HepG2 (cell line): ENCODE results near the gene FAM83G. TPM values are rescaled to one million over a fixed set of nuclear protein-coding genes. Genes with fewer than 3 reads are reported as not detected.

ENCODE experiments used
- ATAC-seq: fragments of 200-7000 bp; cut with Tn5 transposase; 3 replicates; pipeline ENCODE4 v1.9.1; 2020; ENCODE audit warnings: mild to moderate bottlenecking, moderate library complexity
- BruUV-seq: library from RNA; stranded (reverse); fragments of 400-500 nt; replicated peaks from 2 replicates; lab custom pipeline; 2021; lab: Mats Ljungman, UMichigan
- CTCF ChIA-PET: fragments of 300-600 bp; formaldehyde crosslinking; extraction: SDS; loops from one replicate; lab custom pipeline; 2021; ENCODE audit warnings: low total read pairs, inconsistent platforms, low intra/inter-chr PET ratio; lab: Yijun Ruan, JAX
- POLR2A ChIA-PET: fragments of 350-600 bp; sonication (Branson Sonifier 250); formaldehyde crosslinking; loops from one replicate; lab custom pipeline; 2020; ENCODE audit warnings: antibody characterized with exemption, inconsistent platforms; lab: Yijun Ruan, JAX
- DNase-seq: peaks from one replicate; pipeline ENCODE4 v3.0.0-alpha.2; 2015; ENCODE audit warnings: low spot score
- FAIRE-seq: peaks from 3 replicates; lab custom pipeline; 2011; peaks lifted over from hg19 to GRCh38; lab: Jason Lieb, UNC
- H2AFZ ChIP-seq: one replicate; pipeline ENCODE4 v1.6.1; 2011; ENCODE audit warnings: low read length, inconsistent platforms
- H3K27ac ChIP-seq: fragments of 300-600 bp; 3 replicates; pipeline ENCODE4 v1.8.0; 2011; ENCODE audit warnings: mixed run types, mild to moderate bottlenecking, mixed read lengths, low read length, inconsistent platforms; ENCODE audit not compliant: insufficient read depth; ENCODE audit errors: extremely low read length
- H3K27me3 ChIP-seq, 2 experiments: fragments of 200-600 bp in 1 of 2; 2 replicates in 1 of 2; 3 replicates in 1 of 2; pipeline versions ENCODE4 v1.6.0 to v1.8.0; 2011; ENCODE audit warnings: low read length in 2 of 2, mild to moderate bottlenecking in 2 of 2, moderate library complexity in 2 of 2, inconsistent platforms in 1 of 2; ENCODE audit not compliant: insufficient read depth in 2 of 2, control insufficient read depth in 1 of 2
- H3K36me3 ChIP-seq, 2 experiments: fragments of 200-600 bp in 1 of 2; replicated peaks in 1 of 2; 2 replicates in 1 of 2; 3 replicates in 1 of 2; pipeline versions ENCODE4 v1.5.1 to v1.8.0; 2011; ENCODE audit warnings: low read length in 2 of 2, inconsistent platforms in 1 of 2; ENCODE audit not compliant: insufficient read depth in 2 of 2, control insufficient read depth in 1 of 2
- H3K4me1 ChIP-seq: 2 replicates; pipeline ENCODE4 v1.5.1; 2012; ENCODE audit warnings: low read length, inconsistent platforms; ENCODE audit not compliant: insufficient read depth
- H3K4me2 ChIP-seq: 2 replicates; pipeline ENCODE4 v1.6.0; 2011; ENCODE audit warnings: low read depth, low read length, inconsistent platforms
- H3K4me3 ChIP-seq, 3 experiments: fragments of 200-600 bp in 1 of 3; sonication (generic), shearing (Covaris generic) in 1 of 3; replicated peaks in 1 of 3; 2 replicates each; pipeline ENCODE4 v1.5.1; 2011 to 2016; ENCODE audit warnings: low read length in 3 of 3, inconsistent platforms in 2 of 3, low read depth in 2 of 3, mild to moderate bottlenecking in 2 of 3, control low read depth in 1 of 3, mixed read lengths in 1 of 3; ENCODE audit not compliant: insufficient read depth in 1 of 3
- H3K79me2 ChIP-seq: one replicate; pipeline ENCODE4 v1.6.1; 2011; ENCODE audit warnings: low read length, inconsistent platforms; ENCODE audit not compliant: insufficient read depth
- H3K9ac ChIP-seq: 2 replicates; pipeline ENCODE4 v1.6.0; 2011; ENCODE audit warnings: mild to moderate bottlenecking, low read depth, low read length, inconsistent platforms; ENCODE audit not compliant: insufficient read depth
- H3K9me3 ChIP-seq: 2 replicates; pipeline ENCODE4 v1.5.1; 2012; ENCODE audit warnings: mild to moderate bottlenecking, low read length
- H4K20me1 ChIP-seq: 2 replicates; pipeline ENCODE4 v1.6.0; 2011; ENCODE audit warnings: inconsistent platforms, mild to moderate bottlenecking, low read length, moderate library complexity; ENCODE audit not compliant: insufficient read depth
- ATRX ChIP-seq: sonication (generic); formaldehyde crosslinking; IDR thresholded peaks from 2 replicates; pipeline ENCODE4 v1.4.0; 2020; ENCODE audit warnings: missing genetic modification reagents, borderline replicate concordance
- FOSL2 ChIP-seq: sonication (generic); formaldehyde crosslinking; IDR thresholded peaks from 2 replicates; pipeline ENCODE4 v1.4.0; 2020; ENCODE audit warnings: missing genetic modification reagents
- MTF1 ChIP-seq: sonication (generic); formaldehyde crosslinking; IDR thresholded peaks from 2 replicates; pipeline ENCODE4 v1.5.0; 2020; ENCODE audit warnings: missing genetic modification reagents
- RFX1 ChIP-seq: fragments of 450-650 bp; IDR thresholded peaks from 2 replicates; pipeline ENCODE4 v1.6.1; 2017
- RXRA ChIP-seq: sonication (generic); formaldehyde crosslinking; IDR thresholded peaks from 2 replicates; pipeline ENCODE4 v1.5.1; 2020; ENCODE audit warnings: missing genetic modification reagents
- ZBTB44 ChIP-seq: sonication (generic); formaldehyde crosslinking; IDR thresholded peaks from 2 replicates; pipeline ENCODE4 v1.4.0; 2020; ENCODE audit warnings: missing genetic modification reagents
- ZNF788 ChIP-seq: sonication (generic); formaldehyde crosslinking; IDR thresholded peaks from 2 replicates; pipeline ENCODE4 v1.5.0; 2020; ENCODE audit warnings: mild to moderate bottlenecking, missing genetic modification reagents, borderline replicate concordance
- WGBS: methylation state at CpG from one replicate; pipeline ENCODE4 v1.1.6; 2017; ENCODE audit warnings: low lambda C conversion rate; 5-methylcytosine and 5-hydroxymethylcytosine counted together
- in situ Hi-C: cut with HindIII; loops from 2 replicates; pipeline ENCODE4 v1.10.0; 2017; ENCODE audit warnings: low pct_unique_long_range_greater_than_20kb; ENCODE audit not compliant: extremely low pct_ligation_motif_present
- intact Hi-C: fragments of 100-400 bp; cut with micrococcal nuclease; formaldehyde crosslinking; loops from one replicate; pipeline ENCODE4 v1.10.0; 2022; ENCODE audit not compliant: unreplicated experiment
- polyA plus RNA-seq, 8 experiments: library from polyadenylated mRNA; depleted of rRNA in 3 of 8; stranded (reverse) in 7 of 8; unstranded in 1 of 8; fragments of >200 nt; fragmentation: Illumina TruSeq in 4 of 8; extraction: Trizol in 4 of 8; gene quantifications; 2 replicates each; pipeline versions ENCODE4 v1.2.1 to v1.2.3, GENCODE V29; 2011 to 2016; ENCODE audit warnings: low read depth in 4 of 8, missing spikeins in 1 of 8, mixed read lengths in 1 of 8; ENCODE audit not compliant: insufficient read depth in 1 of 8
- total RNA-seq, 5 experiments: library from RNA; depleted of rRNA; stranded (reverse); fragments of >200 nt; fragmentation: Illumina TruSeq; extraction: Trizol; gene quantifications; 2 replicates each; pipeline ENCODE4 v1.2.3, GENCODE V29; 2016; ENCODE audit warnings: low read depth in 1 of 5

The FAM83G gene
- total and polyA plus RNA-seq, 2 of the 13 experiments (the other 11 are each of a cell fraction or from before 2014, with no cell fraction given), result 13.7 to 18.6 TPM

DNA sequence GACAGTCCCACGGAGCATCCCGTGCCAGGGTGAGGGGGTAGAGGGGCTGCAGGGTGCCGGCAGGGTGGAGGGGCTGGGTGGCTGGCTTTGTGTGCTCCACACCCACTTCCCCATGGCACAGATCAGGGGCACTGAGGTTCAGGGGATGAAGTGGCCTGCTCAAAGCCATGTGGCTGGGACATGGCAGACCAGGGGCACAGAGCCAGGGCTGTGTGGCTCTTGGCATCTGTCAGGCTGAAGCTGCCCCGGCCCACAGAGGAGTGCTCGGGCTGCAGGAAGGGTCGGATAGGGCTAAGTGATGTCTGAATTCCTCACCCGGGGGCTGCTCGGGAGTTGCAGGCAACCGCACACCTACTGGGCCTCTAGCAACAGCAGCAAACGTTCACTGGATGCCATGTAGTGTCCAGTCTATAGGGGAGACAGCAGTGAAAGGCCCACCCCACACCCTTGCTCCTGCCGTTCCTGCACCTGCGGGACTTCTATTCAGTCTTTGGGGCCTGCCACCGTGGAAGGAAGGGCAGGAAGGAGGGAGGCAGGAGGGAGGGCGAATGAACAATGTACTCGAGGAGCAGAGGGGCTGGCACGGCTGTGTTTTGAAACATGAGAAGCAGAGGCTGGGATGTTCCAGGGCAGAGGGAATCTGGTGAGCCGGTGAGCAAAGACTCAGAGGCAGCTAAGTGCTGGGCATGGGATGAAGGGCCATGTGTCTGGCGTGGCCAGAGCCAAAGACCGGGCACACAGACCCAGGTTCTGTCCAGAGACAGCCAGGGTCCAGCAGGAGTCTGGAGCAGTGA, 37.5 kb downstream of the FAM83G start:
- FAIRE-seq, result no peak
- H3K4me1 ChIP-seq, result peaks cover 60% of the 10 kb centered on the region
- TF ChIP-seq MTF1 (CRISPR knock-in tag) (no peak), ATRX (CRISPR knock-in tag) (no peak), RFX1 (no peak), FOSL2 (no peak)
- ChIA-PET POLR2A (no interaction called here), CTCF (no interaction called here)
- no peak overlapping the region for H3K4me2 ChIP-seq
- H3K27me3 ChIP-seq, result 0 out of 5 replicates have a peak, but pooled peaks cover 0 to 8% of the 10 kb centered on the region in 2 experiments
- 35% methylated on average over 15 of the region's 19 CpGs for WGBS
- H3K9me3 ChIP-seq, result no peaks in the 10 kb centered on the region
- intact Hi-C loops, result no loop called here
- ATAC-seq, result peak; percentile 18
- H4K20me1 ChIP-seq, result no peaks in the 10 kb centered on the region
- no peak overlapping the region for H3K9ac ChIP-seq
- no peak overlapping the region for H3K4me3 ChIP-seq
- H3K27ac ChIP-seq, result no peak overlapping the region
- no peak for DNase-seq
- in situ Hi-C loops, result loop anchor here (5.0 kb wide), 1 partner anchor 35 kb away; the partner anchor contains the start of gene FAM83G
- H3K79me2 ChIP-seq, result no peaks in the 10 kb centered on the region
- H3K36me3 ChIP-seq, result peaks cover 11 to 24% of the 10 kb centered on the region in 2 experiments
- no peak overlapping the region for H2AFZ ChIP-seq
- BruUV-seq, result no TSS peak

GRCh38 chr17:18965530-18966236, 38.9 kb downstream of the FAM83G start:
- no peak overlapping the region for H3K4me3 ChIP-seq
- peaks cover 72% of the 10 kb centered on the region for H3K4me1 ChIP-seq
- intact Hi-C loops, result no loop called here
- no peak for DNase-seq
- WGBS, result 43% methylated on average over 5 of the region's 14 CpGs
- H3K27me3 ChIP-seq, result 0 out of 5 replicates have a peak, but pooled peaks cover 0 to 8% of the 10 kb centered on the region in 2 experiments
- no peaks in the 10 kb centered on the region for H4K20me1 ChIP-seq
- FAIRE-seq, result no peak
- H2AFZ ChIP-seq, result no peak overlapping the region
- H3K36me3 ChIP-seq, result peaks cover 4 to 10% of the 10 kb centered on the region in 2 experiments; a peak in 4 of 5 replicates
- no TSS peak for BruUV-seq
- H3K9ac ChIP-seq, result no peak overlapping the region
- CTCF ChIA-PET, result no interaction called here
- in situ Hi-C loops, result loop anchor here (5.0 kb wide), 1 partner anchor 37 kb away; the partner anchor contains the start of gene FAM83G
- TF ChIP-seq ZNF788 (CRISPR knock-in tag) (no peak), ZBTB44 (no peak), RXRA (CRISPR knock-in tag) (no peak)
- POLR2A ChIA-PET, result no interaction called here
- H3K27ac ChIP-seq, result no peak overlapping the region
- no peaks in the 10 kb centered on the region for H3K79me2 ChIP-seq
- no peaks in the 10 kb centered on the region for H3K9me3 ChIP-seq
- no peak for ATAC-seq
- H3K4me2 ChIP-seq, result no peak overlapping the region
